Endothelial cell of umbilical vein (primary cell): ENCODE results near the gene ANK2.

Source experiments
- CTCF ChIP-seq, 2 donors: IDR thresholded peaks; 1 replicate in 1 of 2; 2 replicates in 1 of 2; pipeline ENCODE4 v1.5.1; 2011; ENCODE audit warnings: low read length in 2 of 2, mild to moderate bottlenecking in 2 of 2, moderate library complexity in 2 of 2, control low read depth in 1 of 2, inconsistent platforms in 1 of 2, low read depth in 1 of 2; ENCODE audit not compliant: insufficient read depth in 1 of 2; ENCODE audit errors: extremely low read depth in 1 of 2
- EZH2 ChIP-seq: IDR thresholded peaks from 2 replicates; pipeline ENCODE4 v1.6.1; 2012; ENCODE audit warnings: borderline replicate concordance, low read depth, mild to moderate bottlenecking, moderate library complexity, low read length, inconsistent platforms; ENCODE audit not compliant: severe bottlenecking
- FOS ChIP-seq: IDR thresholded peaks from 2 replicates; pipeline ENCODE4 v1.6.1; 2011; ENCODE audit warnings: mild to moderate bottlenecking, low read length, moderate library complexity, borderline replicate concordance; ENCODE audit not compliant: insufficient read depth
- GATA2 ChIP-seq: IDR thresholded peaks from 2 replicates; pipeline ENCODE4 v1.7.0; 2011; ENCODE audit warnings: low read depth, mild to moderate bottlenecking, moderate library complexity, mixed read lengths, low read length; ENCODE audit not compliant: insufficient read length, insufficient read depth
- JUN ChIP-seq: IDR thresholded peaks from 2 replicates; pipeline ENCODE4 v1.6.1; 2011; ENCODE audit warnings: borderline replicate concordance, low read depth; ENCODE audit not compliant: insufficient read length, insufficient read depth
- POLR2A ChIP-seq: IDR thresholded peaks from 2 replicates; pipeline ENCODE4 v1.6.1; 2012; ENCODE audit warnings: low read depth, mild to moderate bottlenecking, control low read depth, low read length
- POLR2AphosphoS5 ChIP-seq: IDR thresholded peaks from 2 replicates; pipeline ENCODE4 v1.6.1; 2012; ENCODE audit warnings: low read depth, mild to moderate bottlenecking, control low read depth, low read length, moderate library complexity; ENCODE audit not compliant: insufficient read depth
- TF ChIP-seq, protein P1 (sequence below): IDR thresholded peaks from 2 replicates; pipeline ENCODE4 v1.6.1; 2011; ENCODE audit not compliant: insufficient read depth, insufficient read length

GRCh38 chr4:113020966-113021365 lies 28.5 kb upstream of the ANK2 start:
- TF ChIP-seq CTCF (IDR thresholded peaks at IDR 0.05; ENCODE audit: extremely low read depth in 1 of 2, insufficient read depth in 1 of 2, low read depth in 1 of 2, low read length in 2 of 2): no peak
- TF ChIP-seq, protein P1, sequence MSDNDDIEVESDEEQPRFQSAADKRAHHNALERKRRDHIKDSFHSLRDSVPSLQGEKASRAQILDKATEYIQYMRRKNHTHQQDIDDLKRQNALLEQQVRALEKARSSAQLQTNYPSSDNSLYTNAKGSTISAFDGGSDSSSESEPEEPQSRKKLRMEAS: no peak
- no peak for TF ChIP-seq POLR2A
- no peak for TF ChIP-seq EZH2
- no peak for TF ChIP-seq POLR2AphosphoS5
- no peak for TF ChIP-seq FOS
- no peak for TF ChIP-seq GATA2
- no peak for TF ChIP-seq JUN
